Umbilical cord (tissue), 2 donors: ENCODE measurements around the gene EPB41L4A. TPM values are rescaled to one million over a fixed set of nuclear protein-coding genes. Genes with fewer than 3 reads are reported as not detected.

Experiments
- DNase-seq: peaks from one replicate; pipeline ENCODE4 v3.0.0-alpha.2; 2015; ENCODE audit warnings: low spot score
- total RNA-seq: library from RNA; depleted of rRNA; stranded (reverse); fragments of >200 nt; gene quantifications from one replicate; pipeline ENCODE4 v1.2.3, GENCODE V29; 2014; ENCODE audit warnings: low replicate concordance; ENCODE audit not compliant: insufficient read depth

EPB41L4A gene
- total RNA-seq, 1 donor from 2014 or later: 44.8 TPM

- DNase-seq: no peak
Observed at GRCh38 chr5:112161392-112161748, 257.7 kb downstream of the EPB41L4A start.

GRCh38 chr5:112160652-112161391 is 258.3 kb downstream of the EPB41L4A start:
- DNase-seq: peak; percentile 89

GRCh38 chr5:112159435-112159834 is 259.6 kb downstream of the EPB41L4A start:
- DNase-seq: no peak

GRCh38 chr5:112156211-112156610 is 262.9 kb downstream of the EPB41L4A start:
- no peak for DNase-seq

GRCh38 chr5:112154940-112155686 is 264.0 kb downstream of the EPB41L4A start:
- DNase-seq: no peak

- DNase-seq: no peak
Observed at GRCh38 chr5:112149727-112150126, 269.4 kb downstream of the EPB41L4A start.

- DNase-seq: peak; percentile 78
Observed at GRCh38 chr5:112146323-112147226, 272.5 kb downstream of the EPB41L4A start.

- peak; percentile 33 for DNase-seq
Observed at GRCh38 chr5:112143690-112144089, 275.4 kb downstream of the EPB41L4A start.

GRCh38 chr5:112142769-112143270 is 276.3 kb downstream of the EPB41L4A start:
- DNase-seq: peak; percentile 23

- no peak for DNase-seq
Observed at GRCh38 chr5:112141582-112141981, 277.5 kb downstream of the EPB41L4A start.

- DNase-seq: no peak
Observed at GRCh38 chr5:112138526-112138925, 280.6 kb downstream of the EPB41L4A start.

GRCh38 chr5:112136773-112137172 is 282.3 kb downstream of the EPB41L4A start:
- DNase-seq: no peak

GRCh38 chr5:112127861-112128260 is 291.2 kb downstream of the EPB41L4A start:
- DNase-seq: no peak

GRCh38 chr5:112126982-112127381 is 292.1 kb downstream of the EPB41L4A start:
- no peak for DNase-seq

GRCh38 chr5:112125903-112126302 is 293.2 kb downstream of the EPB41L4A start:
- DNase-seq: no peak

GRCh38 chr5:112124788-112125187 is 294.3 kb downstream of the EPB41L4A start:
- DNase-seq: no peak

GRCh38 chr5:112123086-112123485 is 296.0 kb downstream of the EPB41L4A start:
- DNase-seq: no peak

- DNase-seq: no peak
Observed at GRCh38 chr5:112122353-112122752, 296.7 kb downstream of the EPB41L4A start.

GRCh38 chr5:112121258-112121657 is 297.8 kb downstream of the EPB41L4A start:
- DNase-seq: no peak

GRCh38 chr5:112119969-112120368 is 299.1 kb downstream of the EPB41L4A start:
- DNase-seq: no peak

GRCh38 chr5:112119508-112119907 is 299.6 kb downstream of the EPB41L4A start:
- DNase-seq: no peak

- DNase-seq: no peak
Observed at GRCh38 chr5:112117551-112117950, 301.5 kb downstream of the EPB41L4A start.
